GM23338 (cell line): Measurements from ENCODE around the gene NAT14. TPM values are rescaled to one million over a fixed set of nuclear protein-coding genes. Genes with fewer than 3 reads are reported as not detected.

Source experiments
- ATAC-seq: fragments of 200-7000 bp; cut with Tn5 transposase; 3 replicates; pipeline ENCODE4 v1.9.1; 2020
- DNase-seq: peaks from one replicate; pipeline ENCODE4 v3.0.0-alpha.2; 2015; ENCODE audit warnings: low spot score
- H2AFZ ChIP-seq: fragments of 200-600 bp; sonication (generic); 2 replicates; pipeline ENCODE4 v1.8.0; 2016; ENCODE audit warnings: antibody characterized with exemption, mild to moderate bottlenecking, moderate library complexity
- H3F3A ChIP-seq: fragments of 200-600 bp; sonication (generic); replicated peaks from 2 replicates; pipeline ENCODE4 v1.8.0; 2017; ENCODE audit warnings: antibody characterized with exemption, mixed run types, low read depth
- H3K27ac ChIP-seq: fragments of 200-600 bp; sonication (generic); 2 replicates; pipeline ENCODE4 v1.6.1; 2016; ENCODE audit warnings: low read depth
- H3K27me3 ChIP-seq: fragments of 200-600 bp; sonication (generic); 2 replicates; pipeline ENCODE4 v1.8.0; 2016; ENCODE audit warnings: mild to moderate bottlenecking, mixed run types, moderate library complexity; ENCODE audit not compliant: insufficient read depth
- H3K36me3 ChIP-seq: fragments of 200-600 bp; sonication (generic); 2 replicates; pipeline ENCODE4 v1.8.0; 2016; ENCODE audit warnings: mild to moderate bottlenecking; ENCODE audit not compliant: insufficient read depth
- H3K4me1 ChIP-seq: fragments of 200-600 bp; sonication (generic); 2 replicates; pipeline ENCODE4 v1.8.0; 2016; ENCODE audit warnings: mild to moderate bottlenecking, moderate library complexity; ENCODE audit not compliant: insufficient read depth
- H3K4me2 ChIP-seq: fragments of 200-600 bp; sonication (generic); 2 replicates; pipeline ENCODE4 v1.7.1; 2017; ENCODE audit warnings: mixed run types
- H3K4me3 ChIP-seq: fragments of 200-600 bp; sonication (generic); 2 replicates; pipeline ENCODE4 v1.6.1; 2016; ENCODE audit warnings: mixed run types
- H3K79me2 ChIP-seq: fragments of 200-600 bp; sonication (generic); replicated peaks from 2 replicates; pipeline ENCODE4 v1.8.0; 2017; ENCODE audit warnings: mild to moderate bottlenecking; ENCODE audit not compliant: insufficient read depth
- H3K9me2 ChIP-seq: fragments of 200-600 bp; sonication (generic); 2 replicates; pipeline ENCODE4 v1.8.0; 2017; ENCODE audit not compliant: insufficient read depth
- H4K20me1 ChIP-seq: fragments of 200-600 bp; sonication (generic); replicated peaks from 2 replicates; pipeline ENCODE4 v1.8.0; 2017; ENCODE audit warnings: mild to moderate bottlenecking; ENCODE audit not compliant: insufficient read depth
- H3K27ac Mint-ChIP-seq: 2 replicates; pipeline ENCODE4 v1.8.0; 2020; ENCODE audit warnings: inconsistent platforms, mild to moderate bottlenecking, moderate library complexity, mixed read lengths
- H3K27me3 Mint-ChIP-seq: 3 replicates; pipeline ENCODE4 v1.8.0; 2022; ENCODE audit warnings: low read depth, mild to moderate bottlenecking, moderate library complexity, mixed read lengths, inconsistent platforms; ENCODE audit not compliant: insufficient read depth, poor library complexity
- H3K36me3 Mint-ChIP-seq: 3 replicates; pipeline ENCODE4 v1.8.0; 2021; ENCODE audit warnings: low read depth, mild to moderate bottlenecking, inconsistent platforms, moderate library complexity, mixed read lengths
- H3K4me1 Mint-ChIP-seq: 3 replicates; pipeline ENCODE4 v1.8.0; 2020; ENCODE audit warnings: mild to moderate bottlenecking, inconsistent platforms, mixed read lengths
- H3K4me3 Mint-ChIP-seq: 3 replicates; pipeline ENCODE4 v1.8.0; 2021; ENCODE audit warnings: moderate library complexity, mild to moderate bottlenecking, inconsistent platforms, mixed read lengths
- H3K9me3 Mint-ChIP-seq: 3 replicates; pipeline ENCODE4 v1.8.0; 2020; ENCODE audit warnings: moderate library complexity, mild to moderate bottlenecking, inconsistent platforms, mixed read lengths
- CREB1 ChIP-seq: fragments of 250-450 bp; sonication (Bioruptor Pico); IDR thresholded peaks from 2 replicates; pipeline ENCODE4 v1.5.0; 2020; ENCODE audit warnings: low read depth, mild to moderate bottlenecking, moderate library complexity
- ETS1 ChIP-seq: IDR thresholded peaks from 2 replicates; pipeline ENCODE4 v1.6.1; 2016; ENCODE audit warnings: antibody characterized with exemption
- EZH2 ChIP-seq: fragments of 200-600 bp; sonication (generic); IDR thresholded peaks from one replicate; pipeline ENCODE4 v1.8.0; 2017; ENCODE audit warnings: antibody characterized with exemption, mild to moderate bottlenecking, low read depth; ENCODE audit not compliant: unreplicated experiment
- EZH2phosphoT487 ChIP-seq: fragments of 200-600 bp; sonication (generic); IDR thresholded peaks from one replicate; pipeline ENCODE4 v1.8.1; 2018; ENCODE audit warnings: antibody characterized with exemption; ENCODE audit not compliant: unreplicated experiment
- JUNB ChIP-seq: IDR thresholded peaks from one replicate; pipeline ENCODE4 v1.6.1; 2016; ENCODE audit warnings: antibody characterized with exemption; ENCODE audit not compliant: unreplicated experiment
- NANOG ChIP-seq: IDR thresholded peaks from 2 replicates; pipeline ENCODE4 v1.6.1; 2016; ENCODE audit warnings: antibody characterized with exemption, borderline replicate concordance
- POLR2AphosphoS5 ChIP-seq: IDR thresholded peaks from 2 replicates; pipeline ENCODE4 v1.6.1; 2016; ENCODE audit warnings: antibody characterized with exemption, low read depth
- REST ChIP-seq: IDR thresholded peaks from one replicate; pipeline ENCODE4 v1.6.1; 2018; ENCODE audit warnings: antibody characterized with exemption; ENCODE audit not compliant: unreplicated experiment
- ZNF114 ChIP-seq: fragments of 250-450 bp; sonication (Bioruptor Pico); IDR thresholded peaks from 2 replicates; pipeline ENCODE4 v1.5.0; 2020; ENCODE audit warnings: mild to moderate bottlenecking, moderate library complexity
- ZNF331 ChIP-seq: fragments of 250-450 bp; sonication (Bioruptor Pico); IDR thresholded peaks from 2 replicates; pipeline ENCODE4 v1.5.0; 2020; ENCODE audit warnings: low read depth, mild to moderate bottlenecking, moderate library complexity
- polyA plus RNA-seq: library from polyadenylated mRNA; unstranded; fragments of >200 nt; fragmentation: Nextera tagmentation; extraction: Ambion mirVana; gene quantifications from 2 replicates; pipeline ENCODE4 v1.2.1, GENCODE V29; 2016
- total RNA-seq: library from RNA; depleted of rRNA; stranded (reverse); fragments of >200 nt; shearing (Covaris generic); gene quantifications from 2 replicates; pipeline ENCODE4 v1.2.3, GENCODE V29; 2014
- TF ChIP-seq, protein P1 (sequence below): fragments of 250-450 bp; sonication (Bioruptor Pico); IDR thresholded peaks from 2 replicates; pipeline ENCODE4 v1.5.0; 2020; ENCODE audit warnings: mild to moderate bottlenecking, moderate library complexity
- TF ChIP-seq, protein P2 (sequence below), 2 experiments: fragments of 200-600 bp in 1 of 2; sonication (generic) in 1 of 2; conservative IDR thresholded peaks; 2 replicates each; pipeline versions ENCODE4 v1.5.1 to v1.6.1; 2016 to 2017; ENCODE audit warnings: antibody characterized with exemption in 2 of 2, low read depth in 2 of 2, mild to moderate bottlenecking in 2 of 2, moderate library complexity in 1 of 2

The NAT14 gene
- total and polyA plus RNA-seq, 2 experiments from 2014 or later: 27.8 to 39.6 TPM

DNA sequence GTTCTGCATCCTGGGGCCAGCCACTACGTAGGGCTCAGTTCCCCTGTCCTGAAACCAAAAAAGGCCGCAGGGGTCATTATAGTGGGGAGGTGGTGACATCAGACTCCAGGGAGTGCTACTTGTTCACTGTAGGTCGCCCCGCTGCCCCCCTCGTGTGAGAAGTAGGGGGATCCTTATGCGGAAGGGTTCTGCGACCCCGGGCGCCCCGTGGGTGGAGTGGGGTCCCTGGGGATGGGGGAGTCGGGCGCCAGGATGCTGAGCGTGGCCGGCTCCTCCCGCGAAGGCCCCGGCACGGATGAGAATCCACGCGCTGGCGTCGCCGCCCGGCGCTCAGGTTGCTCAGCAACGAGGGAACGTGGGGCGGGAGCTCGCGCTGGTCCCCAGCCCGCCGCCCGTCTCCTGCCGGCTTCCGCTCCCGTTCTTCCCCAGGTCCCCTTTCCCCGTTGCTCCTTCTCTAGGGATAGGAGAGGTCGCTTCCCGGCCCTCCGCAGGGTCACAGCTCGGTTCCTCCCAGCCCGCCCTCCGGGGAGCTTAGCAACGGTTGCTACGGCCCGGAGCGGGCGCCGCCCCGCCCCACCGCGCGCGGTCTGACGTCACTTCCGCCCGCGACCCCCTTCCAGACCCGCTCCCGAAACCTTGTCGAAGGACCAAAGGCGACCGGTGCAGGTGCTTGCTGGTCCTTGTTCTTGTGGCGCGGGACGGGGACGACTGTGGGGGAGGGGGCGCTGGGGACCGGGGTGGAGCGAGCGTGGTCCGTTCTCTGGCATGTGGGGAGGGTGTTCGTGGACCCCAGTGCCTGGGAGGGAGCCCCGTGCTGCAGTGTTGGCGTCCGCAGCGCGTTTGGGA lies at the start of gene NAT14 (continued):
- no peak for TF ChIP-seq EZH2

DNA sequence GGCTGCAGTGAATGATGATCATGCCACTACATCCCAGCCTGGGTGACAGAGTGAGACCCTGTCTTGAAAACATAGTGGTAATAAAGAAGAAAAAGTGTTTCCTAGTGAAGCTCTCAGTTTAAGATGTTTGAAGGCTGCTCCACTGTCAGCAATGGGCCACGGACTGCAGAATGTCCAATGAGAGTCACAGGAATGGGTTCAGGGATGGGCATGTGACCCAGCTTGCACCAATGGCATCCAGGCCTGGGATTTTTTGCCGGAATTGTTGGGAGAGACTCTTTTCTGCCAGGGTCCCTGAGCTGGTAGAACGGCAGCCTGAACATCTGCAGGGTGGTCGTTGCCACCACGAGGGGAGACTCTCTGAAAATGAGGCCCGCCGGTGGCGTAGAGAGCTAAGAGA lies 48.1 kb upstream of the NAT14 start:
- H4K20me1 ChIP-seq: no peaks in the 10 kb centered on the region
- peaks cover 9% of the 10 kb centered on the region for H3F3A ChIP-seq
- H3K27ac Mint-ChIP-seq: no peak overlapping the region
- no peaks in the 10 kb centered on the region for H3K79me2 ChIP-seq
- H3K36me3 Mint-ChIP-seq: no peaks in the 10 kb centered on the region; the same call in 2 of the 3 replicates
- H3K4me3 ChIP-seq: no peak overlapping the region
- peaks cover 52% of the 10 kb centered on the region for H3K27me3 ChIP-seq
- H3K9me3 Mint-ChIP-seq: peaks cover 2% of the 10 kb centered on the region; the same call in 2 of the 3 replicates
- no peaks in the 10 kb centered on the region for H3K9me2 ChIP-seq
- no peak overlapping the region; the same call in 2 of the 3 replicates for H3K4me3 Mint-ChIP-seq
- H3K27me3 Mint-ChIP-seq: peaks cover 44% of the 10 kb centered on the region
- H3K4me1 ChIP-seq: peaks cover 12% of the 10 kb centered on the region; the same call in 1 of the 2 replicates
- H3K4me1 Mint-ChIP-seq: peaks cover 14% of the 10 kb centered on the region
- H3K36me3 ChIP-seq: no peaks in the 10 kb centered on the region
- DNase-seq (peak; percentile 49), ATAC-seq (no peak)
- no peak overlapping the region for H3K4me2 ChIP-seq
- H2AFZ ChIP-seq: no peak overlapping the region
- no peak overlapping the region for H3K27ac ChIP-seq
- no peak for TF ChIP-seq ZNF114
- TF ChIP-seq POLR2AphosphoS5: no peak
- TF ChIP-seq CREB1 (CRISPR knock-in tag): no peak
- TF ChIP-seq ZNF331 (CRISPR knock-in tag): no peak
- no peak for TF ChIP-seq JUNB
- no peak for TF ChIP-seq REST
- TF ChIP-seq, protein P1, sequence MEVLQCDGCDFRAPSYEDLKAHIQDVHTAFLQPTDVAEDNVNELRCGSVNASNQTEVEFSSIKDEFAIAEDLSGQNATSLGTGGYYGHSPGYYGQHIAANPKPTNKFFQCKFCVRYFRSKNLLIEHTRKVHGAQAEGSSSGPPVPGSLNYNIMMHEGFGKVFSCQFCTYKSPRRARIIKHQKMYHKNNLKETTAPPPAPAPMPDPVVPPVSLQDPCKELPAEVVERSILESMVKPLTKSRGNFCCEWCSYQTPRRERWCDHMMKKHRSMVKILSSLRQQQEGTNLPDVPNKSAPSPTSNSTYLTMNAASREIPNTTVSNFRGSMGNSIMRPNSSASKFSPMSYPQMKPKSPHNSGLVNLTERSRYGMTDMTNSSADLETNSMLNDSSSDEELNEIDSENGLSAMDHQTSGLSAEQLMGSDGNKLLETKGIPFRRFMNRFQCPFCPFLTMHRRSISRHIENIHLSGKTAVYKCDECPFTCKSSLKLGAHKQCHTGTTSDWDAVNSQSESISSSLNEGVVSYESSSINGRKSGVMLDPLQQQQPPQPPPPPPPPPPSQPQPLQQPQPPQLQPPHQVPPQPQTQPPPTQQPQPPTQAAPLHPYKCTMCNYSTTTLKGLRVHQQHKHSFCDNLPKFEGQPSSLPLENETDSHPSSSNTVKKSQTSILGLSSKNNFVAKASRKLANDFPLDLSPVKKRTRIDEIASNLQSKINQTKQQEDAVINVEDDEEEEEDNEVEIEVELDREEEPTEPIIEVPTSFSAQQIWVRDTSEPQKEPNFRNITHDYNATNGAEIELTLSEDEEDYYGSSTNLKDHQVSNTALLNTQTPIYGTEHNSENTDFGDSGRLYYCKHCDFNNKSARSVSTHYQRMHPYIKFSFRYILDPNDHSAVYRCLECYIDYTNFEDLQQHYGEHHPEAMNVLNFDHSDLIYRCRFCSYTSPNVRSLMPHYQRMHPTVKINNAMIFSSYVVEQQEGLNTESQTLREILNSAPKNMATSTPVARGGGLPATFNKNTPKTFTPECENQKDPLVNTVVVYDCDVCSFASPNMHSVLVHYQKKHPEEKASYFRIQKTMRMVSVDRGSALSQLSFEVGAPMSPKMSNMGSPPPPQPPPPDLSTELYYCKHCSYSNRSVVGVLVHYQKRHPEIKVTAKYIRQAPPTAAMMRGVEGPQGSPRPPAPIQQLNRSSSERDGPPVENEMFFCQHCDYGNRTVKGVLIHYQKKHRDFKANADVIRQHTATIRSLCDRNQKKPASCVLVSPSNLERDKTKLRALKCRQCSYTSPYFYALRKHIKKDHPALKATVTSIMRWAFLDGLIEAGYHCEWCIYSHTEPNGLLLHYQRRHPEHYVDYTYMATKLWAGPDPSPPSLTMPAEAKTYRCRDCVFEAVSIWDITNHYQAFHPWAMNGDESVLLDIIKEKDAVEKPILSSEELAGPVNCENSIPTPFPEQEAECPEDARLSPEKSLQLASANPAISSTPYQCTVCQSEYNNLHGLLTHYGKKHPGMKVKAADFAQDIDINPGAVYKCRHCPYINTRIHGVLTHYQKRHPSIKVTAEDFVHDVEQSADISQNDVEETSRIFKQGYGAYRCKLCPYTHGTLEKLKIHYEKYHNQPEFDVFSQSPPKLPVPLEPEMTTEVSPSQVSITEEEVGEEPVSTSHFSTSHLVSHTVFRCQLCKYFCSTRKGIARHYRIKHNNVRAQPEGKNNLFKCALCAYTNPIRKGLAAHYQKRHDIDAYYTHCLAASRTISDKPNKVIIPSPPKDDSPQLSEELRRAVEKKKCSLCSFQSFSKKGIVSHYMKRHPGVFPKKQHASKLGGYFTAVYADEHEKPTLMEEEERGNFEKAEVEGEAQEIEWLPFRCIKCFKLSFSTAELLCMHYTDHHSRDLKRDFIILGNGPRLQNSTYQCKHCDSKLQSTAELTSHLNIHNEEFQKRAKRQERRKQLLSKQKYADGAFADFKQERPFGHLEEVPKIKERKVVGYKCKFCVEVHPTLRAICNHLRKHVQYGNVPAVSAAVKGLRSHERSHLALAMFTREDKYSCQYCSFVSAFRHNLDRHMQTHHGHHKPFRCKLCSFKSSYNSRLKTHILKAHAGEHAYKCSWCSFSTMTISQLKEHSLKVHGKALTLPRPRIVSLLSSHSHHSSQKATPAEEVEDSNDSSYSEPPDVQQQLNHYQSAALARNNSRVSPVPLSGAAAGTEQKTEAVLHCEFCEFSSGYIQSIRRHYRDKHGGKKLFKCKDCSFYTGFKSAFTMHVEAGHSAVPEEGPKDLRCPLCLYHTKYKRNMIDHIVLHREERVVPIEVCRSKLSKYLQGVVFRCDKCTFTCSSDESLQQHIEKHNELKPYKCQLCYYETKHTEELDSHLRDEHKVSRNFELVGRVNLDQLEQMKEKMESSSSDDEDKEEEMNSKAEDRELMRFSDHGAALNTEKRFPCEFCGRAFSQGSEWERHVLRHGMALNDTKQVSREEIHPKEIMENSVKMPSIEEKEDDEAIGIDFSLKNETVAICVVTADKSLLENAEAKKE (CRISPR knock-in tag): no peak
- TF ChIP-seq, protein P2, sequence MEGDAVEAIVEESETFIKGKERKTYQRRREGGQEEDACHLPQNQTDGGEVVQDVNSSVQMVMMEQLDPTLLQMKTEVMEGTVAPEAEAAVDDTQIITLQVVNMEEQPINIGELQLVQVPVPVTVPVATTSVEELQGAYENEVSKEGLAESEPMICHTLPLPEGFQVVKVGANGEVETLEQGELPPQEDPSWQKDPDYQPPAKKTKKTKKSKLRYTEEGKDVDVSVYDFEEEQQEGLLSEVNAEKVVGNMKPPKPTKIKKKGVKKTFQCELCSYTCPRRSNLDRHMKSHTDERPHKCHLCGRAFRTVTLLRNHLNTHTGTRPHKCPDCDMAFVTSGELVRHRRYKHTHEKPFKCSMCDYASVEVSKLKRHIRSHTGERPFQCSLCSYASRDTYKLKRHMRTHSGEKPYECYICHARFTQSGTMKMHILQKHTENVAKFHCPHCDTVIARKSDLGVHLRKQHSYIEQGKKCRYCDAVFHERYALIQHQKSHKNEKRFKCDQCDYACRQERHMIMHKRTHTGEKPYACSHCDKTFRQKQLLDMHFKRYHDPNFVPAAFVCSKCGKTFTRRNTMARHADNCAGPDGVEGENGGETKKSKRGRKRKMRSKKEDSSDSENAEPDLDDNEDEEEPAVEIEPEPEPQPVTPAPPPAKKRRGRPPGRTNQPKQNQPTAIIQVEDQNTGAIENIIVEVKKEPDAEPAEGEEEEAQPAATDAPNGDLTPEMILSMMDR (conservative IDR thresholded peaks at IDR 0.05; ENCODE audit: low read depth in 2 of 2): no peak
- no peak for TF ChIP-seq ETS1
- TF ChIP-seq NANOG: no peak
- TF ChIP-seq EZH2phosphoT487: no peak
